GM13976 (cell line): Measurements from ENCODE around the gene HSD17B8.

Experiments
- DNase-seq: peaks from one replicate; pipeline ENCODE4 v3.0.0; 2012; ENCODE audit warnings: low spot score
- in situ Hi-C: fragments of 300-500 bp; cut with MboI; formaldehyde crosslinking; loops from one replicate; pipeline ENCODE4 v1.12.0; 2022; ENCODE audit warnings: low sequenced_read_pairs, mixed read lengths, inconsistent platforms; ENCODE audit not compliant: unreplicated experiment
- TF ChIP-seq, protein P1 (sequence below): IDR thresholded peaks from 2 replicates; pipeline ENCODE4 v1.5.1; 2012; ENCODE audit warnings: borderline replicate concordance, mild to moderate bottlenecking; ENCODE audit not compliant: insufficient read depth; ENCODE audit errors: extremely low read depth, missing control alignments, control extremely low read depth

Gene HSD17B8

DNA sequence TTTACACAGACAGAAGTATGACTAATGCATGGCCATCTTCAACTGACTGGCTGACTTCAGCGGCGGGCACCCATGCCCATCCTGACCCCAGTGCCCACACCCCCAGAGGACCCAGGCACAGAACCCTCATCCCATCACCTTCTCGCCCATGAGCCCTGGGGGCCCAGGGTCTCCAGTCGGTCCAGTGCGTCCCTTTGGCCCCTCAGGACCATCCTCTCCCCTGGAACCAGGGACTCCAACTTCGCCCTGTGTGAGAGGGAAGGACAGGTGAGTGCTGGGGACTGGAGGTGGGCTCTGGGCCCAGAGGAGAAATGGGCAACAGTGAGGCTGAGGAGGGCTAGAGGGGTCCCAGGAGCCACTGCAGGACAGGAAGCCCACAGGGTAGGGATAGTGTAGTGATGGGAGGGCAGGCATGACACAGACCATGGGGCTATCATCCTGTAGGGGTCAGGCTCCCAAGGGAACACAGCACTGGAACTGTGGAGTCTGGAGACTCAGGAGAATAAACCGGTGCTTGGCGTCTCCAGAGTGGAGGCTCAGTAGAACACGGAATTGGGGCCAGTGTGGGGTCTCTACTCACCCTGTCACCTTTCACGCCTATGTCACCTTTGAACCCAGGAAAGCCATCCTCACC is 28.9 kb upstream of the HSD17B8 start:
- no peak for DNase-seq
- TF ChIP-seq, protein P1, sequence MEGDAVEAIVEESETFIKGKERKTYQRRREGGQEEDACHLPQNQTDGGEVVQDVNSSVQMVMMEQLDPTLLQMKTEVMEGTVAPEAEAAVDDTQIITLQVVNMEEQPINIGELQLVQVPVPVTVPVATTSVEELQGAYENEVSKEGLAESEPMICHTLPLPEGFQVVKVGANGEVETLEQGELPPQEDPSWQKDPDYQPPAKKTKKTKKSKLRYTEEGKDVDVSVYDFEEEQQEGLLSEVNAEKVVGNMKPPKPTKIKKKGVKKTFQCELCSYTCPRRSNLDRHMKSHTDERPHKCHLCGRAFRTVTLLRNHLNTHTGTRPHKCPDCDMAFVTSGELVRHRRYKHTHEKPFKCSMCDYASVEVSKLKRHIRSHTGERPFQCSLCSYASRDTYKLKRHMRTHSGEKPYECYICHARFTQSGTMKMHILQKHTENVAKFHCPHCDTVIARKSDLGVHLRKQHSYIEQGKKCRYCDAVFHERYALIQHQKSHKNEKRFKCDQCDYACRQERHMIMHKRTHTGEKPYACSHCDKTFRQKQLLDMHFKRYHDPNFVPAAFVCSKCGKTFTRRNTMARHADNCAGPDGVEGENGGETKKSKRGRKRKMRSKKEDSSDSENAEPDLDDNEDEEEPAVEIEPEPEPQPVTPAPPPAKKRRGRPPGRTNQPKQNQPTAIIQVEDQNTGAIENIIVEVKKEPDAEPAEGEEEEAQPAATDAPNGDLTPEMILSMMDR, result no peak
- in situ Hi-C loops, result no loop called here

DNA sequence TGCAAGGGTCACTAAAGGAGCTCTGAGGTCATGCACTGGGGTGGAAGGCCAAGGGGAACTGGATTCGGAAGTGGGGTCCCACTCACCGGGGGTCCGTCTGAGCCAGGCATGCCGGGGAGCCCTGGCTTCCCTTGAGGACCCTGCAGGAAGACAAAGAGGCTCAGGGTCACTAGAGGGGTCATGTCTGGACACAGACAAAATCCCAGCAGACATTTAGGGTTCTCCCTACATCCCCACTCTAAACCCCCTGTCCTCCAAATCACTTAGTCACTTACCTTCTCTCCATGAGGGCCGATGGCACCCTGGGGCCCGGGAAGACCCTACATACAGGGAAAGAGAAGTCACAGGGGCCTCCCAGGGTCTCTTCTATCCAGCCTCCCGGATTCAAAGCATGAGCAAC is 27.5 kb upstream of the HSD17B8 start:
- TF ChIP-seq, protein P1, result no peak
- in situ Hi-C loops, result no loop called here
- DNase-seq, result no peak

DNA sequence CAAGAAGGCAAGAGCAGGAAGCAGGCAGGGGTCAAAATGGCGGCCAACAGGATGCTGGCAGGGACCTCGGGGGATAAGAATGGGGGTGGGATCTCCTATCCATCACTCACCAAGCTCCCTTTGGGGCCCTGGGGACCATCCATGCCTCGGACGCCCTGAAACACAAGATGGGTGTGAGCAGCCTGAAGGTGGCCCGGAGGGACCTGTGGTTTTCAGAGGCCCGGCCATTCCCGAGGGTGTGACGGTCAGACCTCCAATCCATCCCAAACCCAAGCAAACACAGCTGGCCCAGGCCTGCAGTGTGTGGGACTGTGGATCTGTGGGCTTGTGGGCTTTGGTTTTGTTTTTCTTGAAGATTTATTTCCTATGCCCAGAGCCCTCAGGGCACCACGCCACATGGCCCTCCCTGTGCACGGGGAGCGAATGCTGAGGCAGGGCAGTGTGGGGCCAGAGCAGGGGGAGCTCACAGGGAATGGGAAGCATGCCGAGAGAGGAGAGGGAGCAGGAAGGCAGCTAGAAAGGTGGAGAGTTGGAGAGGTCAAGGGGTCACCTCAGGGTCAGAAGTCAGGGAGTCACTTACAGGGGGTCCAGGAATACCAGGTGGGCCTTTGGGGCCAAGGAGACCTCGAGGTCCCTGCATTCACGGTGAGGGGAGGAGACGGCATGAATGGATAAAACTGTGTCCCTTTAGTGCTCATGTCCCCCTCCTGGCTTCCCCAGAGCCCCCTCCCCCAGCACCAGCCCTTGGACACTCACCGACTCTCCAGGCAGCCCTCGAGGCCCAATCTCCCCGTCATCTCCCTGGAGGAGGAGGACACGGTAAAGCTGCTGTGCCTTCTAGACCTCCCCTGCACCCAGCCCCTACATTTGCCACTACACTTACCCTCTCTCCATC is 26.7 kb upstream of the HSD17B8 start:
- TF ChIP-seq, protein P1, result no peak
- in situ Hi-C loops, result no loop called here
- DNase-seq, result no peak

DNA sequence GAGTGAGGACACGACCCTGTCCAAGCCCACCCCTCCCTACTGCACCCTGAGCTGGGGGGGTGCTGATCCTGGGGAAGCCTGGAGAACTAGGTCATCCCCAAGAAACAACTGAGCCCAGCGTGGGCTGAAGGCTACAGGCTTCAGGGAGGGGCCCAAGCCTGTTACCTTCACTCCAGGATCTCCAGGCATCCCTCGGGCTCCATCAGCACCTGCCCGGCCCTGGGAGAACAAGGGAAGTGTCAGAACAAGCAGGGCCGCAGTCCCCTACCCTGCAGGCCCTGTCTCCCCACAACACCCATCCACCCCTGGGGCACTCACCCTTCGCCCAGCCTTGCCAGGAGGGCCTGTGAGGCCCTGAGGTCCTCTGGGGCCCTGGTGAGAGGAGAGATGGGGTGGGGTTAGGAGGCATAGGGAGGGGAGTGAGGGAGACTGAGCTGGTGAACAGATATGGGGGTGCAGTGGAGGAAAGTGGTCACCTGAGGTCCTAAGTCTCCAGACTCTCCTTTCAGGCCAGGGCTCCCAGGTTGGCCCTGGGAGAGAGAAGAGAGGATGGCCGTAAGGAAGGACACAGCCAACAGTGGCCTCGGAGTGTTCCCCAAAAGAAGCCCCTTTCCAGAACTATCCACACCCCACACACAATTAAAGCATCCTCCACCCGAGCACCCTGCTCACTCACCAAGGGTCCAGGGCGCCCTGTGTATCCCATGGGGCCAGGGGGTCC is 25.5 kb upstream of the HSD17B8 start:
- in situ Hi-C loops, result no loop called here
- no peak for DNase-seq
- TF ChIP-seq, protein P1, result no peak

GRCh38 chr6:33181141-33181540 is 23.3 kb upstream of the HSD17B8 start:
- TF ChIP-seq, protein P1, result no peak
- no peak for DNase-seq
- in situ Hi-C loops, result no loop called here

GRCh38 chr6:33183071-33183683 is 21.3 kb upstream of the HSD17B8 start:
- no peak for DNase-seq
- in situ Hi-C loops, result no loop called here
- TF ChIP-seq, protein P1, result no peak
